ENCODE measurements around the gene ZNF189. TPM values are rescaled to one million over a fixed set of nuclear protein-coding genes. Genes with fewer than 3 reads are reported as not detected.

Gene ZNF189
- total and polyA plus RNA-seq, 2 of the 4 experiments (the other 2 are of a cell fraction) = 5.9 to 19.9 TPM

DNA sequence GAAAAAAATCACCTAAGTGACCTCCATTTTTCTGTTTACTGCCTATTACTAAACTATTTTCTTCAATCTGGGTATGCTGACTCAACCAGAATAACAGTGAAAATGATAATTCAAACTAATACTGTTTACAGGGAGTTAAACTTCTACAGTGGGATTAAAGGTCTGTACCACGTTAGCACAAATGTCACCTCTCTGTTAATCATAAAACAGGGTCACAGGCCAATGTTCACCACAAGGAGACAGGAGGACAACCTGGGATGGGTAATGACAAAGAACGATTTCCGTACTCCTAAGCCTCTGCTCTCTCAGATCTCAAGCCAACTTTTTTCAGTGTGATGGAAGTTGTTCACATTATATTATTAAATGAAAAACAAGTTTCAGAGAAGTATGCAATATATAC is 34.6 kb downstream of the ZNF189 start:
- H2BK15ac ChIP-seq (ENCODE audit: low read depth, low read length) = no peak overlapping the region
- no peak overlapping the region for H2BK20ac ChIP-seq (ENCODE audit: low read depth, low read length)
- H3K23ac ChIP-seq (ENCODE audit: low read depth, low read length) = no peak overlapping the region
- no peak overlapping the region for H4K5ac ChIP-seq (ENCODE audit: low read depth, low read length)
- H3K9me3 ChIP-seq (ENCODE audit: control insufficient read depth, insufficient read depth, low read length) = no peaks in the 10 kb centered on the region
- no peaks in the 10 kb centered on the region for H3K36me3 ChIP-seq (ENCODE audit: control insufficient read depth, insufficient read depth, low read length)
- ChIA-PET POLR2A (ENCODE audit: unreplicated experiment) (no interaction called here), CTCF (interaction anchor here (1.2 kb wide), 1 partner anchor 97 kb away, joined by 3 read pairs; no protein-coding TSS in a partner anchor)
- no CpG with 5 or more reads among the region's 3 CpGs for WGBS, 2 experiments (ENCODE audit: extremely low coverage in 2 of 2, insufficient read length in 1 of 2)
- ATAC-seq (ENCODE audit: low read depth) (no peak), DNase-seq (no peak)
- TF ChIP-seq RCOR1 (IDR thresholded peaks at IDR 0.05; ENCODE audit: insufficient replicate concordance, low read length) (no peak), RFX5 (IDR thresholded peaks at IDR 0.05; ENCODE audit: low read depth, low read length) (no peak), USF2 (IDR thresholded peaks at IDR 0.05; ENCODE audit: low read depth, low read length) (no peak), NFE2L2 (IDR thresholded peaks at IDR 0.05; ENCODE audit: low read depth, low read length) (no peak), CTCF (conservative IDR thresholded peaks at IDR 0.05; ENCODE audit: low read depth, low read length) (no peak), POLR2A (IDR thresholded peaks at IDR 0.05; ENCODE audit: low read depth, low read length) (no peak), CEBPB (IDR thresholded peaks at IDR 0.05; ENCODE audit: low read depth, low read length) (no peak), CHD1 (IDR thresholded peaks at IDR 0.05; ENCODE audit: low read depth, low read length) (no peak), MAZ (IDR thresholded peaks at IDR 0.05; ENCODE audit: borderline replicate concordance, low read depth, low read length) (no peak)
- H3K14ac ChIP-seq (replicated peaks; ENCODE audit: low read depth, low read length) = no peak overlapping the region
- no TSS peak for BruUV-seq (replicated peaks)
- H4K8ac ChIP-seq (ENCODE audit: low read depth in 2 of 2, low read length in 2 of 2) = no peak overlapping the region
- H3K4ac ChIP-seq (ENCODE audit: low read depth, low read length) = no peak overlapping the region
- H3K18ac ChIP-seq (ENCODE audit: low read depth, low read length) = no peak overlapping the region
- no peaks in the 10 kb centered on the region for H4K20me1 ChIP-seq (ENCODE audit: insufficient read depth, low read length)
- H2AK9ac ChIP-seq (replicated peaks; ENCODE audit: low read depth, low read length, poor library complexity) = no peak overlapping the region
- H3K27ac ChIP-seq (ENCODE audit: insufficient read depth, low read length) = no peak overlapping the region
- no peak overlapping the region for H3K9ac ChIP-seq (ENCODE audit: low read depth, low read length)
- H2AK5ac ChIP-seq (ENCODE audit: low read depth, low read length) = no peak overlapping the region
- no peaks in the 10 kb centered on the region for H3K9me1 ChIP-seq (ENCODE audit: insufficient read depth, low read length)
- H3K79me1 ChIP-seq (ENCODE audit: low read depth in 1 of 2, low read length in 2 of 2) = no peaks in the 10 kb centered on the region
- intact Hi-C loops (cut with micrococcal nuclease) = no loop called here
- no peak overlapping the region for H2BK5ac ChIP-seq (ENCODE audit: low read depth, low read length, poor library complexity, severe bottlenecking)
- H3K27me3 ChIP-seq (ENCODE audit: control insufficient read depth, insufficient read depth, low read length) = peaks cover 2% of the 10 kb centered on the region
- no peak overlapping the region for H3K4me3 ChIP-seq (ENCODE audit: insufficient read depth, low read depth, low read length)
- H3K56ac ChIP-seq (ENCODE audit: extremely low read depth, insufficient read depth, low read length) = no peak overlapping the region
- no peak overlapping the region for H2AFZ ChIP-seq (replicated peaks; ENCODE audit: low read length, poor library complexity)
- dilution Hi-C loops (cut with HindIII; ENCODE audit: low sequenced_read_pairs, unreplicated experiment) = no loop called here
- no peaks in the 10 kb centered on the region for H3K4me1 ChIP-seq (ENCODE audit: control insufficient read depth, insufficient read depth, low read length)
- H3K4me2 ChIP-seq (ENCODE audit: low read depth, low read length) = no peak overlapping the region
- no peak overlapping the region for H2BK120ac ChIP-seq (ENCODE audit: low read depth, low read length)
- no peak overlapping the region for H4K91ac ChIP-seq (ENCODE audit: insufficient read depth, low read depth, low read length)
- in situ Hi-C loops (cut with MboI; ENCODE audit: low sequenced_read_pairs) = no loop called here

All from IMR-90 (cell line).